Measurements from ENCODE around the gene SLC2A13.
"Not testable (repeated sequence)": the region's sequence is repeated elsewhere in the genome, so short reads cannot be mapped to it uniquely, and the experiment has no call there.

The SLC2A13 gene

DNA sequence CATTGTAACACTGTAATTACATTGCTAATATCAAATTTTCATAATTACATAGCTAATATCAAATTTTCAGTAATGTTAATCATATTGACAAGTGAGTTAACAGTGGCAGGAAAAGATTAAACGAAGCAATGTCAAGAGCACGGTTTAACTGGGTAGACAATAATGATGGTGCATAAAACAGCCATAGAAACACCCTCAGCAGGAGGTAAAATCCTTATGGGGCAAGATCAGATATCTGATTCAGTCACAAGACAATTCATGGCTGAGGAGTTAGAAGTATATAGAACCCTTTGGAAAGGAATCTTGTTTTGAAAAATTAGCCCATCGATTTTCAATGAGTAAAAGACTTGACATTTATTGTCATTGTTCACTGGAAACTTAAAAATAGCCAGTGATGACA, 190.6 kb downstream of the SLC2A13 start:
- TF ChIP-seq, protein P1, sequence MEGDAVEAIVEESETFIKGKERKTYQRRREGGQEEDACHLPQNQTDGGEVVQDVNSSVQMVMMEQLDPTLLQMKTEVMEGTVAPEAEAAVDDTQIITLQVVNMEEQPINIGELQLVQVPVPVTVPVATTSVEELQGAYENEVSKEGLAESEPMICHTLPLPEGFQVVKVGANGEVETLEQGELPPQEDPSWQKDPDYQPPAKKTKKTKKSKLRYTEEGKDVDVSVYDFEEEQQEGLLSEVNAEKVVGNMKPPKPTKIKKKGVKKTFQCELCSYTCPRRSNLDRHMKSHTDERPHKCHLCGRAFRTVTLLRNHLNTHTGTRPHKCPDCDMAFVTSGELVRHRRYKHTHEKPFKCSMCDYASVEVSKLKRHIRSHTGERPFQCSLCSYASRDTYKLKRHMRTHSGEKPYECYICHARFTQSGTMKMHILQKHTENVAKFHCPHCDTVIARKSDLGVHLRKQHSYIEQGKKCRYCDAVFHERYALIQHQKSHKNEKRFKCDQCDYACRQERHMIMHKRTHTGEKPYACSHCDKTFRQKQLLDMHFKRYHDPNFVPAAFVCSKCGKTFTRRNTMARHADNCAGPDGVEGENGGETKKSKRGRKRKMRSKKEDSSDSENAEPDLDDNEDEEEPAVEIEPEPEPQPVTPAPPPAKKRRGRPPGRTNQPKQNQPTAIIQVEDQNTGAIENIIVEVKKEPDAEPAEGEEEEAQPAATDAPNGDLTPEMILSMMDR (IDR thresholded peaks at IDR 0.05; ENCODE audit: insufficient read depth, low read depth, low read length, missing control alignments), result no peak
- DNase-seq (ENCODE audit: low read depth), result no peak
- H3K4me3 ChIP-seq (ENCODE audit: low read depth, low read length), result no peak overlapping the region

DNA sequence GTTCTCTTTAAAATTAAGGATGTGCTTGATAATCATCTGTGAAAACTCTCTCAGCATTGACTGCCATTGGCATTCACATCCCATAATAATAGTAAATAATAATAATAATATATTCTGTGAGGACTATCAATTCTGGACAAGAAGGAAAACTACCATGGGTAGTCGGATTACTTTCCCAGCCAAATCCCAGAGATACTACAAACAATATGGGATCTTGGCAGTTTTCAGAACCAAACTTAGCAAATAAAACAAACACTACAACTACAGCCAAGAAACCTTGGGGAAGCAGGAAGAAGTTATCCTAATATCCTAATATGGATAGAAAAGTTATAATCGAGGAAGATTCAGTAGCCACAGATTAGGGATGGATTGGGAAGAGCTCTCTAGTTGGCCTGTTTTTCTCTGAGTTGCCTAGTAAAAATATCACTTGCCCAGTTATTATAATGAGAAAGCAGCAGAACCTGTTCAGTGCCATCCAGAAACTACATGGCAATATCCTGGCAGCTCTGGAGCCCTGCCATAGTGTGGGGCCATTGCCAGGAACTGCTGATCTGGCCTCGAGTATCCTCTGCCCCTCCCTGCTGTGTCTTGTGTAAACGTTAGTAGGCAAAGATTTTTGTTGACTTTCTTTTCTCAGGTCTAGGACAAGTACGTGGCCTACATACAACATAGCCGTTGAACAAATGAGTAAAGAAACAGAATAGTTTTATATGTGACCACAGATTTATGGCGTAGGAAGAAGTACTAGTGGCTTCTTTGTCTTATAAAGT, 193.5 kb downstream of the SLC2A13 start:
- TF ChIP-seq, protein P1 (IDR thresholded peaks at IDR 0.05; ENCODE audit: insufficient read depth, low read depth, low read length, missing control alignments), result no peak
- no peak for DNase-seq (ENCODE audit: low read depth)
- H3K4me3 ChIP-seq (ENCODE audit: low read depth, low read length), result no peak overlapping the region

DNA sequence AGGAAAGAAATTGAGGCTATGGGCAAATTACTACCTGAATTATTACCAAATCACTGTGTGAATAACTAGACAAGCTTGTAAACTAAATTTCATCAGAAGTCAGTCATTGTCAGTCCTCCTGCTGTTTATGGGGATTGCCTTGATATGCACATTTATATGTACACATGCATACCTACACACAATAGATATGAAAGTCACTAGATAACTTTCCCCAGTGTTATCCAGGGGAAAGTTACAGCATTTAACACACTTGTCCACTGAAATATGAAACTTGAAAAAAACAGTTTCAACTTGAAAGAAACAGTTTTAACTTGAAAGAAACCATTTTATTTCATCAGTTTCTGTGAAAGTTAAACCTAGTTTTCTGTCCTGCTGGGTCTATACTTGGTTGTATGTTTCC, 199.6 kb downstream of the SLC2A13 start:
- no peak overlapping the region for H3K4me3 ChIP-seq (ENCODE audit: low read depth, low read length)
- TF ChIP-seq, protein P1 (IDR thresholded peaks at IDR 0.05; ENCODE audit: insufficient read depth, low read depth, low read length, missing control alignments), result no peak
- no peak for DNase-seq (ENCODE audit: low read depth)

DNA sequence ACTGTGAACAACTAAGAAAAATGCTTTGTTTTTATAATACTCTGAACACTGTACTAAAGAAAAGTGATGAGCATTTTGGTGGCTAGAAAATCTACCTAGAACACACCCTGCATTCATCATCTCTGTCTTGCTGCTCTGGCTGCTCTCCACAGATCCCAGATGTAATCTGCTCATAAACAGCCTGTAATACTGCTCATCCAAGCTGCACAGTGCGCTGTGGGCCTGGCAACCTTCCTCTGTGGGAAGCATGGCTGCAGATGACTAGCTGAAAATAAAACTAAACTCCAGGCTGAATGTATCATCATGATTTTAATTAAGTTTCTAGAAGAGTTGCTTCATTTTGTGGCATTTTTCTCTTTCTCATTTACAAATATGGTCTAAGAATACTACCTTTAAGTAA, 200.7 kb downstream of the SLC2A13 start:
- H3K4me3 ChIP-seq (ENCODE audit: low read depth, low read length), result no peak overlapping the region
- no peak for DNase-seq (ENCODE audit: low read depth)
- TF ChIP-seq, protein P1 (IDR thresholded peaks at IDR 0.05; ENCODE audit: insufficient read depth, low read depth, low read length, missing control alignments), result no peak

DNA sequence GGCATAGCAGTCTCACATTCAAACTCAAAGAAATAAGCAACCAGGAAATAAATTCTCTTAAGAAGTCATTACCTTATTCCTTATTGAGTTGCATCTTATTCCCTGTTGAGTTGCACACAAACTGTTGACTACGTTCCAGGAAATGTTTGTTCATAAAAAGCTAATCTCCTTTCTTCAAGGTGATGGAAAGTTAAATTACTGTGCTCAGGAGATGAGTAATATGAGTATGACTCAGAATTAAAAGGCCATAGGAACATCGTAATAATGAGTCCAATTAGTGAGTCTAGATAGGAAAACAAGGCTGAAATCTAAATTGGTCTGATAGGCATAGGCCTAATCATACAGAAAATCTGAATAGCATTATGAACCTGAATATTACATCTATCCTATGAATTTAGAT, 203.1 kb downstream of the SLC2A13 start:
- H3K4me3 ChIP-seq (ENCODE audit: low read depth, low read length), result no peak overlapping the region
- DNase-seq (ENCODE audit: low read depth), result no peak
- TF ChIP-seq, protein P1 (IDR thresholded peaks at IDR 0.05; ENCODE audit: insufficient read depth, low read depth, low read length, missing control alignments), result no peak

DNA sequence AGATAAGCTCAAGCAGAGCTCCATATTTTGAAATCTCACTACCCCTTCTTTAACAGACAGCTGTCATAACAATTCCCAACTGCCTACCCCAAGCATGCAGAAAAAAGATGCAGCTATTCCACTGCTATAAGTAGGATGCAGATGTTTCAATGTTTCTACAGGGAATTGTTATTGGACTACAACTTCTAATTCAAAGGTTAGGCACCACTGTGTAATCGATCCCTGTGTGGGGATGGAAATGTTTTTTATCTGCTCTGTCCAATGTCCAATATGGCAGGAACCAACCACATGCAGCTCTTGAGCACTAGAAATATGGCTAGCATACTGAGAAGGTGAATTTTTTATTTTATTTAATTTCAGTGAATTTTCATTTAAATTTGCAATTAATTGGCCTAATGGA, 208.6 kb downstream of the SLC2A13 start:
- TF ChIP-seq, protein P1 (IDR thresholded peaks at IDR 0.05; ENCODE audit: insufficient read depth, low read depth, low read length, missing control alignments), result no peak
- no peak for DNase-seq (ENCODE audit: low read depth)
- no peak overlapping the region for H3K4me3 ChIP-seq (ENCODE audit: low read depth, low read length)

DNA sequence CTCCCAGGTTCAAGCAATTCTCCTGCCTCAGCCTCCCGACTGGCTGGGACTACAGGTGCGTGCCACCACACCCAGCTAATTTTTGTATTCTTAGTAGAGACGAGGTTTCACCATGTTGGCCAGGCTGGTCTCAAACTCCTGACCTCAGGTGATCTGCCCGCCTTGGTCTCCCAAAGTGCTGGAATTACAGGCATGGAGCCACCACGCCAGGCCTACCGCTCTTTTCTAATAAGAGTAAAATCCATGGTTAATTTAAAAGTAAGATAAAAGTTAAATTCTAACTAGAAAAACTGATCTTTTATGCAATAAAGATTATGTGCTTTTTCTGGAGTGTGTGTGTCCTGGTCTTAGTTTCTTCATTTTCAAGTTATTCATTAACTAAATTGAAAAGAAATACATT, 212.5 kb downstream of the SLC2A13 start:
- not testable (repeated sequence) for H3K4me3 ChIP-seq (ENCODE audit: low read depth, low read length); DNase-seq (ENCODE audit: low read depth)
